ENCODE results near the gene TBL1X. TPM values are rescaled to one million over a fixed set of nuclear protein-coding genes. Genes with fewer than 3 reads are reported as not detected.

Gene TBL1X
- total RNA-seq (10 to 100 TPM in 1 of 4 donors, 1 to 10 TPM in 3; 7.1 to 17.6 (median 8.0) TPM), polyA plus RNA-seq (1 to 10 TPM; 2.0 to 8.0 (median 3.4) TPM)
- long read RNA-seq, donor 1, full-length matches to known transcripts, result 6 of 13 reads
- long read RNA-seq, donor 1, partial matches to known transcripts, result 2 of 13 reads
- long read RNA-seq, donor 1, other reads (novel, unspliced or antisense), result 5 of 13 reads
- long read RNA-seq, donor 2, full-length matches to known transcripts, result 6 of 18 reads
- long read RNA-seq, donor 2, partial matches to known transcripts, result 3 of 18 reads
- long read RNA-seq, donor 2, other reads (novel, unspliced or antisense), result 9 of 18 reads

DNA sequence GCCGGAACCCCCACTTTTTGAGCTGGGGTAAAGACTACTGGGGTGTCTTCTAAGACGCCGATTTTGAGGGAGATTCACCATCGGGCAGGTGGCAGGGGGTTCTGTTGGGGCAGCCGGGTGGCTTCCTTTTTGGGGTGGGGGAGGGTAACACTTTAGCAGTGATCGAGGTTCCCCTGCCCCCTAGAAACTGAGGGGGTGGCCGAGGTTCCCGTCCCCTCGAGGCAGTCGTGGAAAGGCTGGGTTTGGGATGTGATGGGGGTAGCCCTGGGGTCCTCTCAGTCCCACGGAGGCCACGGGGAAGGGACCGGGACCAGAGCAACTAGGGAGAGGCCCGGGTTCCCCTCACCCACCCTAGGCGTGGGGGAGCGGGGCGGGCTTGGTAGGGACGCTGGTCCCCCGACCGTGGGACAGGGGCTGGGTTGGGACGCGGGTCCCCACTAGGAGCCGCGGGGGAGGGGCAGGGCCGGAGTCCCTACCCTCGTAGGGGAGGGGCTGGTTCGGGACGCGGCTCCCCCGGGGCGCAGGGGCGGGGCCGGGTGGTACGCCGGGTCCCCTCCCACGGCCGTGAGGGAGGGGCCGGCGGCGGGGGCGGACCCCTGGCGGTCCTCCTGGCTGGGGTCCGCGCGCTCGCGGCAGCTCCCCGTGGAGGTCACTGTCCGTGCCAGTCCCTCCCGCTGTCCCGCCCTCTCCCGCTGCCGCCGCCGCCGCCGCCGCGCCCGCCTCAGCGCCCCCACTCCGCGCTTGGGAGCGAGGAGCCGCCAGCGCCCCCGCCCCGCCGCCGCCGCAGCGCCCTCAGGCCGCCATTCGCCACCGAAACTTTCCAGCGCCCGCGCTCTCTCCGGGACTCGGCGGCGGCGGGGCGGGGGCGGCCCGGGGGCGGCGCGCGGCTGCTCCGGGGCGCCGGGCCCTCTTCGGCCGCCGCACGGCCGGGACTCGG lies at the start of gene TBL1X:
Gene TBL1X, plus strand, starts transcription at position 624 of the 937 bp plus-strand sequence. CDS start 188,529 bp downstream, outside the sequence.
- H3K4me3 ChIP-seq, result peak within 1 kb of the TSS; percentile 80
- peak; percentile 55 to 63 (median 62) for ATAC-seq
- 4 to 25% (median 5%) methylated on average over 14 to 75 of the region's 99 CpGs for WGBS, 3 donors

DNA sequence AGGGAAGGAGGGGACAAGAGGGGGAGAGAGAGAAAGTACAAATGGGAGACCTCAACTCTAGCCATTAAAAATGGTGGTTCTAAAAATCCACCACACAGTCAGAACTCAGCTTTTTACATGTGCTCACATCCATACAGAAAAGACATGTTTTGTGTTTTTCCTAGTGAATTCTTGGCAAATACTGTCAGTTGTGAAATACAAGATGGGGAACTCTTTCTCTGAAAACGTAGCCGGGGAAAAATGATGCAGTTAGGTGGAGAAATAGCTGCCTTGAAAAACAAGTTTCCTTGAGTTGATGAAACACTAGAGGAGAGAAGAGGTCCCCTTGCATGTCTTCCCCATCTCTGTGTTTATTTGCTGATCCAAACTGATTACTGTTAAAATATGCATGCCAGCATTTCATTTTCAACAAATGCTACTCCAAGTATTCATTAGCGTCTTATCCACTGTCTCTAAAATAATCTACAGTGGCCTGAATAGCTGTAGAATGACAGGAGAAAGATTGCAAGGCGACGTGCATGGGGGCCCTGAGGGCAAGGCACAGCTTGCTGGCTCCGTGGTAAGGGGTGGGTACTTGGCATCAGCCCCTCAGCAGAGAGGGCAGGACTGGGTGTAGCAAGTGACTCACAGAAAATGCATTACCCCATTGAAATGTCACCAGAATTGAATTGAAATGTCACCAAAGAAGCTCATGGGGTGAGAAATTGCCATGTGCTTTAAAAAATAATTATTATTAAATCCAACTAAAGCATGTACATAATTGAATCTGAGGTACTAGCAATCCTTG lies 48.1 kb upstream of the TBL1X start:
- Histone ChIP-seq H3K27ac (no peak overlapping the region), H3K4me3 (no peak overlapping the region), H3K27me3 (ENCODE audit: insufficient read depth in 3 of 3, low read length in 2 of 3) (no peaks in the 10 kb centered on the region), H3K4me1 (no peaks in the 10 kb centered on the region), H3K9me3 (peaks cover under 1% of the 10 kb centered on the region), H3K36me3 (ENCODE audit: insufficient read depth in 1 of 2, low read depth in 1 of 2) (no peaks in the 10 kb centered on the region)
- no peak for TF ChIP-seq CTCF (IDR thresholded peaks at IDR 0.05)
- intact Hi-C loops (cut with DNase I), result no loop called here
- no peak for DNase-seq
- WGBS, 3 donors, result 35 to 47% (median 46%) methylated on average over 6 of the region's 6 CpGs
- no peak for ATAC-seq

More for the DNA sequence above, at the start of gene TBL1X:
- peak; percentile 70 to 79 for DNase-seq
- Histone ChIP-seq H3K27me3 (ENCODE audit: insufficient read depth in 3 of 3, low read length in 2 of 3) (peaks cover 0 to 24% (median 0%) of the 10 kb centered on the region in 3 donors), H3K9me3 (no peaks in the 10 kb centered on the region), H3K4me1 (peaks cover 9% of the 10 kb centered on the region), H3K27ac (peak within 1 kb of the TSS; percentile 78), H3K36me3 (ENCODE audit: insufficient read depth in 1 of 2, low read depth in 1 of 2) (no peaks in the 10 kb centered on the region)
- intact Hi-C loops (cut with DNase I), result loop anchor here (5.0 to 10.0 kb wide), 4 partner anchors 90 to 243 kb away; no protein-coding TSS in a partner anchor
- no peak for TF ChIP-seq CTCF (IDR thresholded peaks at IDR 0.05)

GRCh38 chrX:9418262-9418661 lies 46.6 kb upstream of the TBL1X start:
- no peak overlapping the region for H3K27ac ChIP-seq
- intact Hi-C loops (cut with DNase I), result no loop called here
- H3K9me3 ChIP-seq, result no peaks in the 10 kb centered on the region
- 65 to 89% (median 89%) methylated on average over 6 of the region's 6 CpGs for WGBS, 3 donors
- no peak for ATAC-seq
- no peaks in the 10 kb centered on the region for H3K4me1 ChIP-seq
- no peak overlapping the region for H3K4me3 ChIP-seq
- H3K36me3 ChIP-seq (ENCODE audit: insufficient read depth in 1 of 2, low read depth in 1 of 2), result no peaks in the 10 kb centered on the region
- DNase-seq, result no peak
- no peaks in the 10 kb centered on the region for H3K27me3 ChIP-seq (ENCODE audit: insufficient read depth in 3 of 3, low read length in 2 of 3)
- TF ChIP-seq CTCF (IDR thresholded peaks at IDR 0.05), result no peak
